Spleen (tissue), 11 donors: ENCODE data around the gene EHBP1. TPM values are rescaled to one million over a fixed set of nuclear protein-coding genes. Genes with fewer than 3 reads are reported as not detected.

Source experiments
- DNase-seq: peaks from one replicate; pipeline ENCODE4 v3.0.0-alpha.2; 2020
- H3K27ac ChIP-seq, 8 donors: fragments of 200-600 bp; sonication (generic) in 7 of 8; 1 replicate in 4 of 8; 2 replicates in 4 of 8; pipeline versions ENCODE4 v1.5.0 to v1.8.0; 2016 to 2021; ENCODE audit warnings: inconsistent platforms in 4 of 8, mild to moderate bottlenecking in 4 of 8, moderate library complexity in 1 of 8
- H3K27me3 ChIP-seq, 7 donors: fragments of 200-600 bp; sonication (generic) in 6 of 7; replicated peaks in 1 of 7; 1 replicate in 4 of 7; 2 replicates in 3 of 7; pipeline versions ENCODE4 v1.5.0 to v1.8.0; 2016 to 2021; ENCODE audit warnings: inconsistent platforms in 3 of 7, mild to moderate bottlenecking in 1 of 7
- H3K36me3 ChIP-seq, 6 donors: fragments of 200-600 bp; sonication (generic) in 5 of 6; 1 replicate in 4 of 6; 2 replicates in 2 of 6; pipeline versions ENCODE4 v1.5.0 to v1.8.0; 2016 to 2021; ENCODE audit warnings: inconsistent platforms in 2 of 6
- H3K4me1 ChIP-seq, 6 donors: fragments of 200-600 bp; sonication (generic) in 5 of 6; 1 replicate in 3 of 6; 2 replicates in 3 of 6; pipeline versions ENCODE4 v1.5.0 to v1.8.0; 2016 to 2021; ENCODE audit warnings: inconsistent platforms in 3 of 6
- H3K4me3 ChIP-seq, 8 donors: fragments of 200-600 bp; sonication (generic) in 7 of 8; 1 replicate in 4 of 8; 2 replicates in 4 of 8; pipeline versions ENCODE4 v1.5.0 to v1.8.0; 2016 to 2021; ENCODE audit warnings: inconsistent platforms in 4 of 8, mild to moderate bottlenecking in 4 of 8, moderate library complexity in 2 of 8
- H3K9me3 ChIP-seq, 8 donors: fragments of 200-600 bp; sonication (generic) in 7 of 8; 1 replicate in 4 of 8; 2 replicates in 4 of 8; pipeline versions ENCODE4 v1.5.0 to v1.8.0; 2016 to 2021; ENCODE audit warnings: inconsistent platforms in 4 of 8
- CTCF ChIP-seq, 11 experiments: fragments of 200-600 bp in 7 of 11; fragments of 450-650 bp in 4 of 11; sonication (generic) in 4 of 11; IDR thresholded peaks in 8 of 11; conservative IDR thresholded peaks in 3 of 11; 1 replicate in 7 of 11; 2 replicates in 4 of 11; pipeline versions ENCODE4 v1.4.0 to v1.8.0; 2016 to 2021; ENCODE audit warnings: antibody characterized with exemption in 11 of 11, inconsistent platforms in 4 of 11, mild to moderate bottlenecking in 1 of 11
- POLR2A ChIP-seq, 3 donors: fragments of 450-650 bp; IDR thresholded peaks; one replicate each; pipeline ENCODE4 v1.5.1; 2017; ENCODE audit warnings: antibody characterized with exemption in 3 of 3, mild to moderate bottlenecking in 1 of 3
- POLR2AphosphoS5 ChIP-seq, 3 donors: sonication (generic); formaldehyde crosslinking; IDR thresholded peaks; one replicate each; pipeline ENCODE4 v1.5.1; 2017; ENCODE audit warnings: antibody characterized with exemption in 3 of 3
- WGBS, 5 donors: extraction: QIAGEN DNeasy Blood & Tissue Kit in 3 of 5; methylation state at CpG; one replicate each; pipeline versions ENCODE4 v1.1.5 to v1.1.7; 2013 to 2018; 5-methylcytosine and 5-hydroxymethylcytosine counted together
- intact Hi-C: fragments of 100-400 bp; cut with DNase I; formaldehyde crosslinking; loops from one replicate; pipeline ENCODE4 v1.15.0; 2023; ENCODE audit warnings: low total_unique reads
- polyA plus RNA-seq, 3 donors: library from polyadenylated mRNA; stranded (reverse); fragments of 200-250 nt; gene quantifications; one replicate each; pipeline ENCODE4 v1.2.1, GENCODE V29; 2013
- total RNA-seq, 7 donors: library from RNA; depleted of rRNA in 3 of 7; stranded (reverse); fragments of >200 nt in 3 of 7; fragmentation: NEBNext Ultra II Directional in 4 of 7; extraction: Animal tissue kit (Norgen Biotek cat#: 25700) in 4 of 7; gene quantifications; one replicate each; pipeline versions ENCODE4 v1.1.0 to v1.2.1, GENCODE V29; 2016 to 2021
- donor health status: healthy with polysubstance abuse.
- donor health status: DM: no; HTN: no; CAD: no; lungs with moderate emphysema.
- donor health status: DM: no; HTN: no; CAD: no.
- donor health status: Bipolar disorder and iron deficiency.
- donor health status: healthy.
- donor health status: DM: no; HTN: no; CAD: no.
- donor health status: DM: yes; HTN: yes; CAD: no.

EHBP1 gene
- total and polyA plus RNA-seq, 10 donors, result 5.0 to 44.2 (median 31.7) TPM

GRCh38 chr2:62964050-62964449 is 258.5 kb downstream of the EHBP1 start:
- intact Hi-C loops, result no loop called here
- no peaks in the 10 kb centered on the region for H3K4me1 ChIP-seq
- no peak for TF ChIP-seq CTCF (IDR thresholded peaks at IDR 0.05 in 8 of 11, conservative IDR thresholded peaks at IDR 0.05 in 3 of 11)
- no peak for TF ChIP-seq POLR2A (IDR thresholded peaks at IDR 0.05)
- no peak for TF ChIP-seq POLR2AphosphoS5 (IDR thresholded peaks at IDR 0.05)
- H3K27ac ChIP-seq, result no peak overlapping the region
- no peaks in the 10 kb centered on the region for H3K27me3 ChIP-seq
- H3K36me3 ChIP-seq, result peaks cover 0 to 13% (median 0%) of the 10 kb centered on the region in 6 donors
- H3K4me3 ChIP-seq, result no peak overlapping the region
- no peaks in the 10 kb centered on the region for H3K9me3 ChIP-seq
- DNase-seq, result no peak
- 82 to 87% (median 85%) methylated on average over 2 of the region's 2 CpGs for WGBS, 5 donors

GRCh38 chr2:62964671-62965070 is 259.2 kb downstream of the EHBP1 start:
- Histone ChIP-seq H3K4me1 (no peaks in the 10 kb centered on the region), H3K27ac (no peak overlapping the region), H3K9me3 (no peaks in the 10 kb centered on the region), H3K4me3 (no peak overlapping the region), H3K27me3 (no peaks in the 10 kb centered on the region), H3K36me3 (peaks cover 0 to 13% (median 0%) of the 10 kb centered on the region in 6 donors)
- 91 to 94% (median 92%) methylated on average over 7 of the region's 7 CpGs for WGBS, 5 donors
- intact Hi-C loops, result no loop called here
- no peak for DNase-seq
- TF ChIP-seq CTCF (IDR thresholded peaks at IDR 0.05 in 8 of 11, conservative IDR thresholded peaks at IDR 0.05 in 3 of 11) (no peak), POLR2AphosphoS5 (IDR thresholded peaks at IDR 0.05) (no peak), POLR2A (IDR thresholded peaks at IDR 0.05) (no peak)

- intact Hi-C loops, result no loop called here
- no peak for DNase-seq
- no peaks in the 10 kb centered on the region for H3K4me1 ChIP-seq
- 95 to 99% (median 96%) methylated on average over 6 of the region's 6 CpGs for WGBS, 5 donors
- no peak for TF ChIP-seq POLR2A (IDR thresholded peaks at IDR 0.05)
- TF ChIP-seq POLR2AphosphoS5 (IDR thresholded peaks at IDR 0.05), result no peak
- TF ChIP-seq CTCF (IDR thresholded peaks at IDR 0.05 in 8 of 11, conservative IDR thresholded peaks at IDR 0.05 in 3 of 11), result no peak
- peaks cover 0 to 6% (median 0%) of the 10 kb centered on the region in 6 donors for H3K36me3 ChIP-seq
- H3K9me3 ChIP-seq, result no peaks in the 10 kb centered on the region
- H3K27ac ChIP-seq, result no peak overlapping the region
- no peak overlapping the region for H3K4me3 ChIP-seq
- no peaks in the 10 kb centered on the region for H3K27me3 ChIP-seq
Observed at GRCh38 chr2:62966991-62967390, 261.5 kb downstream of the EHBP1 start.

- H3K4me3 ChIP-seq, result no peak overlapping the region
- H3K27ac ChIP-seq, result no peak overlapping the region
- peaks cover 0 to 4% (median 0%) of the 10 kb centered on the region in 6 donors for H3K36me3 ChIP-seq
- no peaks in the 10 kb centered on the region for H3K4me1 ChIP-seq
- no peaks in the 10 kb centered on the region for H3K27me3 ChIP-seq
- intact Hi-C loops, result no loop called here
- no peak for DNase-seq
- WGBS, 5 donors, result 82 to 95% (median 91%) methylated on average over 1 of the region's 1 CpG
- TF ChIP-seq POLR2AphosphoS5 (IDR thresholded peaks at IDR 0.05) (no peak), CTCF (IDR thresholded peaks at IDR 0.05 in 8 of 11, conservative IDR thresholded peaks at IDR 0.05 in 3 of 11) (no peak), POLR2A (IDR thresholded peaks at IDR 0.05) (no peak)
- H3K9me3 ChIP-seq, result no peaks in the 10 kb centered on the region
Observed at GRCh38 chr2:62968168-62968567, 262.7 kb downstream of the EHBP1 start.
